ENCODE results near the gene AKAIN1. TPM values are rescaled to one million over a fixed set of nuclear protein-coding genes. Genes with fewer than 3 reads are reported as not detected.

AKAIN1 gene
- total RNA-seq, 4 donors from 2014 or later, result not detected

DNA sequence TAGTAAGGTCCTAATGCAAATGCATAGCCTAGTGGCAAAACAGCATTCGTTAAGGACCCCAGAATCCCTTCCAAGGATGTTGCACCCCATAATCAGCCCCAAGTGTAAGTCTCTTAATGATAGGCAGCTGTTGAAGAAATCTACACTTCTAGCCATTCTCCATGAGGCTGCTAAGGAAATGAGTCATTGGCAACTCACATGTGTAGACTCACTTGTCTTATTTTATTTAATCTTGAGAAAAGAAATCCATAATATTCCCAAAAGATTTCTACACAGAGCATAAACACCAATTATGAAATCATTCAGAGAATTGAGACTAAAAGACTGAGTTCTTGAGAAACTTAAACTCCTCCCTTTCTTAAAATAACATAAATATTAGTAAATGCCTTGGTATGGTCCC is 52.4 kb downstream of the AKAIN1 start:
- Histone ChIP-seq H3K4me3 (no peak overlapping the region), H3K36me3 (no peaks in the 10 kb centered on the region), H3K27ac (replicated peaks in 1 of 4) (no peak overlapping the region), H3K27me3 (no peaks in the 10 kb centered on the region), H3K9me3 (no peaks in the 10 kb centered on the region), H3K4me1 (no peaks in the 10 kb centered on the region)
- no peak for TF ChIP-seq EP300 (IDR thresholded peaks at IDR 0.05)
- TF ChIP-seq POLR2A (IDR thresholded peaks at IDR 0.05; ENCODE audit: low read depth), result no peak
- no peak for TF ChIP-seq POLR2AphosphoS5 (IDR thresholded peaks at IDR 0.05)
- TF ChIP-seq, protein P1, sequence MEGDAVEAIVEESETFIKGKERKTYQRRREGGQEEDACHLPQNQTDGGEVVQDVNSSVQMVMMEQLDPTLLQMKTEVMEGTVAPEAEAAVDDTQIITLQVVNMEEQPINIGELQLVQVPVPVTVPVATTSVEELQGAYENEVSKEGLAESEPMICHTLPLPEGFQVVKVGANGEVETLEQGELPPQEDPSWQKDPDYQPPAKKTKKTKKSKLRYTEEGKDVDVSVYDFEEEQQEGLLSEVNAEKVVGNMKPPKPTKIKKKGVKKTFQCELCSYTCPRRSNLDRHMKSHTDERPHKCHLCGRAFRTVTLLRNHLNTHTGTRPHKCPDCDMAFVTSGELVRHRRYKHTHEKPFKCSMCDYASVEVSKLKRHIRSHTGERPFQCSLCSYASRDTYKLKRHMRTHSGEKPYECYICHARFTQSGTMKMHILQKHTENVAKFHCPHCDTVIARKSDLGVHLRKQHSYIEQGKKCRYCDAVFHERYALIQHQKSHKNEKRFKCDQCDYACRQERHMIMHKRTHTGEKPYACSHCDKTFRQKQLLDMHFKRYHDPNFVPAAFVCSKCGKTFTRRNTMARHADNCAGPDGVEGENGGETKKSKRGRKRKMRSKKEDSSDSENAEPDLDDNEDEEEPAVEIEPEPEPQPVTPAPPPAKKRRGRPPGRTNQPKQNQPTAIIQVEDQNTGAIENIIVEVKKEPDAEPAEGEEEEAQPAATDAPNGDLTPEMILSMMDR (IDR thresholded peaks at IDR 0.05), result no peak
- 81% methylated on average over 1 of the region's 1 CpG for WGBS
- intact Hi-C loops (cut with DNase I), result no loop called here
- DNase-seq (ENCODE audit: extremely low spot score), result no peak

DNA sequence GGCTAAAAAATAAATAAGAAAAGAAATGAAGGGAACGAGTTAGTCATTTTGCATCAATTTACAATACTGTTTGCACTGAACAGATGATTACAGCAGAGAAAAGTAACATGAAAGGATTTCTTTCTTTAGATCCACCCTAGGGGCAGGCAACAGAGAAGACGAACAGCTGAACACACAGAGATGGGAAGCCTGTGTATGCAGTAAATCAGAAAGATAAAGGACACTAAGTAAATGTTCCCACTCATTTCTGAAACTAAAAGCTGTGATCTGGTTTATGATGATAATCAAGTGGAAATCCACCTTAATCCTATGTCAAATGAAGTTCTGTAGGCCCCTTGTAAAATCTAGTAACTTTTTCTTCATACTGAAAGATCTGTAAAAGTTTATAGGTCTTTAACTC is 54.2 kb downstream of the AKAIN1 start:
- no peak for DNase-seq (ENCODE audit: extremely low spot score)
- H3K36me3 ChIP-seq, result no peaks in the 10 kb centered on the region
- H3K27ac ChIP-seq (replicated peaks in 1 of 4), result no peak overlapping the region
- intact Hi-C loops (cut with DNase I), result no loop called here
- TF ChIP-seq POLR2A (IDR thresholded peaks at IDR 0.05; ENCODE audit: low read depth), result no peak
- no peak for TF ChIP-seq POLR2AphosphoS5 (IDR thresholded peaks at IDR 0.05)
- no peak for TF ChIP-seq EP300 (IDR thresholded peaks at IDR 0.05)
- TF ChIP-seq, protein P1 (IDR thresholded peaks at IDR 0.05), result no peak
- no peaks in the 10 kb centered on the region for H3K4me1 ChIP-seq
- H3K9me3 ChIP-seq, result no peaks in the 10 kb centered on the region
- no peak overlapping the region for H3K4me3 ChIP-seq
- WGBS, result 62% methylated on average over 2 of the region's 2 CpGs
- H3K27me3 ChIP-seq, result no peaks in the 10 kb centered on the region

DNA sequence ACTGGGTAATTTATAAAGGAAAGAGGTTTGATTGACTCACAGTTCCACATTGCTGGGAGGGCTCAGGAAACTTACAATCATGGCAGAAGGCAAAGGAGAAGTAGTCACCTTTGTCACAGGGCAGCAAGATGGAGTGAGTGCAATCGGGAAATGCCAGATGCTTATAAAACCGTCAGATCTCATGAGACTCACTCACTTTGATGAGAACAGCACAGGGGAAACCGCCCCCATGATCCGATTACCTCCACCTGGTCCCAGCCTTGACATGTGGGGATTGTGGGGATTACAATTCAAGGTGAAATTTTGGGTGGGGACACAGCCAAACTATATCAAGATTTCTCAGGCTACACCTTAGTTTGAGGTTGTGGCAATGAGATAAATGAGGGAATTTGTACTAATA is 54.9 kb downstream of the AKAIN1 start:
- Histone ChIP-seq H3K36me3 (no peaks in the 10 kb centered on the region), H3K4me1 (no peaks in the 10 kb centered on the region), H3K9me3 (no peaks in the 10 kb centered on the region), H3K4me3 (no peak overlapping the region), H3K27ac (replicated peaks in 1 of 4) (no peak overlapping the region), H3K27me3 (no peaks in the 10 kb centered on the region)
- no peak for DNase-seq (ENCODE audit: extremely low spot score)
- TF ChIP-seq POLR2AphosphoS5 (IDR thresholded peaks at IDR 0.05) (no peak), EP300 (IDR thresholded peaks at IDR 0.05) (no peak), POLR2A (IDR thresholded peaks at IDR 0.05; ENCODE audit: low read depth) (no peak)
- TF ChIP-seq, protein P1 (IDR thresholded peaks at IDR 0.05), result no peak
- 56% methylated on average over 4 of the region's 4 CpGs for WGBS
- intact Hi-C loops (cut with DNase I), result no loop called here

DNA sequence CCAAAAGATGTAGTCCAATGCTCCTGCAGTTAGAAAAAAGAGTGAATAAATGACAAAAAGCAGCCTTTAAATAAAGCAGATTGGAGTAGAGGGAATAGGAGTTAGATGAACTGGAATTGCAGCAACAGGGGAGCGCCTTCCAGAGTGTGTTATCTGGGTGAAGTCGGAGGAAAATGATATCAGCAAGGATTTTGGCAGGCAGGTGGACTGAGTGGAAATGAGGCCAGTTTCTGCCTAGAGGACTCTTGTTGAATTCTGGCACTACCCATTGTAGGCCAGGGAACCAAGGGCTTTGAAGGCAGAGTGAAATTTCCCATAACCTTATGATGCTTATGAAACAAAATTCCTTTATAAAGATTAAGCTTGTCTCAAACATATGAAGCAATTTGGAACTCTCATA is 59.8 kb downstream of the AKAIN1 start:
- H3K27me3 ChIP-seq, result no peaks in the 10 kb centered on the region
- no peak overlapping the region for H3K27ac ChIP-seq (replicated peaks in 1 of 4)
- no peaks in the 10 kb centered on the region for H3K9me3 ChIP-seq
- no peaks in the 10 kb centered on the region for H3K36me3 ChIP-seq
- no peak overlapping the region for H3K4me3 ChIP-seq
- TF ChIP-seq POLR2AphosphoS5 (IDR thresholded peaks at IDR 0.05) (no peak), POLR2A (IDR thresholded peaks at IDR 0.05; ENCODE audit: low read depth) (no peak), EP300 (IDR thresholded peaks at IDR 0.05) (no peak)
- TF ChIP-seq, protein P1 (IDR thresholded peaks at IDR 0.05), result no peak
- DNase-seq (ENCODE audit: extremely low spot score), result no peak
- intact Hi-C loops (cut with DNase I), result no loop called here
- 75% methylated on average over 1 of the region's 2 CpGs for WGBS
- no peaks in the 10 kb centered on the region for H3K4me1 ChIP-seq

DNA sequence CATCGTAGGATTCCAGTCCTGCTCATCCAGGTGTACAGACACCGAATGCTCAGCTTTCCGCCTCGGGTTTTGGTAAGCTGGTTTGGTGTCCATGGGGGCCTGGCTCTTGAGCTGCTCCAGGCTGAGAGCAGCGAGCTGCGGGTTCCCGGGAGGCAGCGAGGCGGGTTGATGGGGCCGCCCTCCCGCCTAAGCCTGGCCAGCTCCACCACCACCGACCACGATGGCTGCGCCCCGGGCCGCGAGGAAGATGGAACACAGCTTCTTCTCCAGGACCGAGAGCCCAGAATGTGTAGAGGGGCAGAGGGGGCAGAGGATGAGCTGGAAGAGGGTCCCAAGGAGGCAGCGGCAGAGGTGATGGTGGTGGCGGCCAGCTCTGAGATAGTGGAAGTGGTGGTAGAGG is 64.1 kb downstream of the AKAIN1 start:
- 98% methylated on average over 9 of the region's 20 CpGs for WGBS
- Histone ChIP-seq H3K27me3 (no peaks in the 10 kb centered on the region), H3K4me3 (no peak overlapping the region), H3K4me1 (no peaks in the 10 kb centered on the region), H3K36me3 (no peaks in the 10 kb centered on the region), H3K27ac (replicated peaks in 1 of 4) (no peak overlapping the region), H3K9me3 (no peaks in the 10 kb centered on the region)
- DNase-seq (ENCODE audit: extremely low spot score), result no peak
- intact Hi-C loops (cut with DNase I), result no loop called here
- TF ChIP-seq EP300 (IDR thresholded peaks at IDR 0.05), result no peak
- TF ChIP-seq, protein P1 (IDR thresholded peaks at IDR 0.05), result no peak
- TF ChIP-seq POLR2AphosphoS5 (IDR thresholded peaks at IDR 0.05), result no peak
- TF ChIP-seq POLR2A (IDR thresholded peaks at IDR 0.05; ENCODE audit: low read depth), result no peak
